HG03025 (cell line): ENCODE results near the gene LONRF2.

ENCODE experiments used
- ATAC-seq: cut with Tn5 transposase; IDR thresholded peaks from one replicate; pipeline ENCODE4 v1.9.1; 2021; ENCODE audit warnings: mild to moderate bottlenecking, moderate library complexity; ENCODE audit not compliant: unreplicated experiment, low FRiP score

LONRF2 gene

DNA sequence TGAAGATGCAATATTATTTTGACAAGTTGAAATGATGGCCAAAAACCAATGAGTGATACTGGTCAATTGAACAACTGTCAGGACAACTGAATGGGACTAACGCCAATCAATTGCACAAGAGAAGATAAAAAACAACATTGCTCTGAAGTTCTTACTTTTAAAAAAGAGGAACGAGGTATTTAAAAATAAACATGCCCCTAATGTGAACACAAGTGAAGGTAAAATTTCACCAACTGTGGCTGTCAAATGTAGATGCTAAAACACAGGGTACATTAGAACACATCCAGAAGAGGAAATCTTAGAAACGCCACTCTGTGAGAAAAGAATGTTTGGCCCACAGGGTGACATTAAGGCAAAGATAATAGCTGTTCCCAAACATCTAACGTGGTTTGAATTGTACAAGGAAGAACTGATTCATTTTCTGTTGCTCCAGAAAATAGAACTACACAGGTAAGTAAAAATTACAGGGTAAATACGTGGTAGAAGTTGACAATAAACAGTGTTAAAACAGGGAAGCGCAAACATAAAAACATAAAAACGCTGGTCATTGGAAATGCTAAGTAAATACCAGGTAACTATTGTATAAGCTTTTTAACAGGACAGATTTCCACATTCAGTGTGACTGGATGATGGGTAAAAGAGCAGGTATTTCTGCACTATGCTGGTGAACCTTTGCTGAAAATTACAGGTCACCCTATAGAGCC is 20.3 kb downstream of the LONRF2 start:
- no peak for ATAC-seq

DNA sequence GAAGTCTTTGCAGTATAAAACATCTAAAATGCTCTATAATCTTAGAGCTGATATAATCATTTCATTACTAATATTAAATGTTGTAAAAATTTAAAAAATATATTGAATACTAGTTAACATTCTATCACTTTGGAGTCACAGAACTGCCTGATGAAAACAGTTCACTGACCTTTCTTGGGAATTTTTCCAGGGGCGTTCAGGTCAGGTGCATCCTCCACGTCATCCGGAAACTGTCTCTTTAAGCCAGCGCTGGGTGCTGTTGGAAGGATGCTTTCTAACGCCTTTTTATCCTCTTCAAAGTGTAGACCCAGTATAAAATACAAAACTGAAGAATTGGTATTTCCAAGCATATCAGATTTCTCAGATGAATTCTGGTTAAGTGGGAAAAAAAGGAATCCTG is 22.8 kb downstream of the LONRF2 start:
- no peak for ATAC-seq

DNA sequence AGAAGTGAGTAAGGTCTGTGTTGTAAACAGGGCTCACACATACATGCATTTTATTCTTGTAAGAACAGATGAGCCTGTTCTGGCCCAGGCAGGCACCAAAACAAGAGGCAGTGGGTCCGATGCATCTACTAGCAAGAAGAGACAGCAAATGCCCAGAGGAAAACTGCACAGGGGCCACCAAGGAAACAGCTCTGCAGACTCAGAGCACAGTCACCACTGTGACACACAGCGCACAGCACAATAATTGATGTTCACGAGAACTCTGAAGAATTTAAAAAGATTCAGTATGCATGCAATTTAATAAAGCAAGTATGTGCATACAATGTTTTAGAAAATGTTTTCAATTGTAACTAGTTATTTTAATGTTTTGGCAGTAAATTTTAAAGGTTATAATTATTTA is 24.8 kb downstream of the LONRF2 start:
- no peak for ATAC-seq

DNA sequence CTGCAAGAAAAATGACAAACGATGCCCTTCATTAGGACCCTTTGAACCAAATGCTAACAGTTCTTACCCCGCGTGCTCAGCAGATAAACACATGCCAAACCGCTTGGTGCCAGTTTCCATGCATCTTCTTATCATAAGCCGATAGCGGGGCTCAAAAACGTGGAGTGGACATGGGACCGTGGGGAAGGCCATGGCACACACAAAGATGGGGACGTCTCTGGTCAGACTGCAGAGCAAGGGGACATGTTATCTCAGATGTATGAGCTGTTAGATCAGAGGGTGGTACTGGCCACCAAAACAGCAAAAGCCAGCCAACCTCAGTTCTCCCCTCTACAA is 28.2 kb downstream of the LONRF2 start:
- no peak for ATAC-seq

- ATAC-seq = no peak
These were observed 28.8 kb downstream of the LONRF2 start for GRCh38 chr2:100293341-100294161.

DNA sequence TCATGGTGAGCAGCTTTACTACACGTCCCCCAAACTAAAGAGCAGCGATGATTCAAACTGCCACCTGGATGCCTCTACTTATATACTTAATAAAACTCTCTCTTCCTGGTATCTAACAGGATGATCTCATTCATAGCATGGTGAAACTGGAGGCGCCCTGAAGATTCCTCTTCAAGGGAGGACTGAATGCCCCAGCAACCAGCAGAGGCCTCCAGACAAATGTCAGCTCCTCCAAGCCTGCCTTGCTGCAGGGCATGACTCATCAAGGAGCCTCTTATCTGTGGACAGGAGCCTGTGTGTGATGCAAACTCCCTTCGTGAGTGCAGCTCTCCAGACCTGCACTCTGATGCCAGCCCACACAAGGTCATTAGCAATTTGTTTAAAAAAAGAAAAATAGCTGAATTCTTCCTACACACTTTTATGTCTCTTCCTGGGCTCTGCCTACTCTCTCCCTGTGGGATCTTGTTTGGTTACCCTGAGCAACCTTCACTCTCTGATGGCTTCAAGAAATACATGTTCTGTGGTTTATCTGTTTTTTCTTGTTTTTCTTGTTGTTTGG is 30.2 kb downstream of the LONRF2 start:
- ATAC-seq = no peak

DNA sequence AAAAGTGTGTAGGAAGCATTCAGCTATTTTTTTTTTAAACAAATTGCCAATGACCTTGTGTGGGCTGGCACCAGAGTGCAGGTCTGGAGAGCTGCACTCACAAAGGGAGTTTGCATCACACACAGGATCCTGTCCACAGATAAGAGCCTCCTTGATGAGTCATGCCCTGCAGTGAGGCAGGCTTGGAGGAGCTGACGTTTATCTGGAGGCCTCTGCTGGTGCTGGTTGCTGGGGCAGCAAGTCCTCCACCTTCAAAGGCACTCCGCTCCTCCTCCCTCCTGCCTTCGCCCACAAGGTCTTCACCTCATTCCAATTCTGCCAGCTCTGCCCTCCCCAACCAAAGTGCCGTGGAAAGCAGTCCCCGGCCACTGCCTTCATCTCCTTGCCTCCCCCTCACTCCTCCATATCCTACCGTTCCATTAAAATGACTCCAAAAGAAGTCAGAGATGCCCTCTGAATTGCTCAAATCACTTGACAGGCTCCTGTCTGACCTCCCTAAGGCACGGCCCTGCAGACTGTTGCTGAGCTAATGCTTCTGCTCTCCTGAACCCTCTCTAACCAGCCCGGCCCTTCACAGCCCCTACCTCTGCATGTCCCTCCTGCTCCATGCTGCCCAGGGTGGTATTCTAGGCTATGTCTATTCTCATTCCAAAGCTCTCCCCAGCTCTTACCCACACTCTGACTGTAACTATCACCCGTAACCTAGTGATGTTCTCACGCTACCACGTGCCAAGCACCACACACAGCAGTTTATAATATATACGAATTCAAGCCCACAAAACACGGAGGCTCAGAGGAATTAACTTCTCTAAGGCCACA is 30.9 kb downstream of the LONRF2 start:
- no peak for ATAC-seq

GRCh38 chr2:100290718-100291151 is 31.6 kb downstream of the LONRF2 start:
- ATAC-seq = no peak

GRCh38 chr2:100289020-100289419 is 33.3 kb downstream of the LONRF2 start:
- ATAC-seq = no peak

GRCh38 chr2:100286318-100286717 is 36.0 kb downstream of the LONRF2 start:
- ATAC-seq = no peak

DNA sequence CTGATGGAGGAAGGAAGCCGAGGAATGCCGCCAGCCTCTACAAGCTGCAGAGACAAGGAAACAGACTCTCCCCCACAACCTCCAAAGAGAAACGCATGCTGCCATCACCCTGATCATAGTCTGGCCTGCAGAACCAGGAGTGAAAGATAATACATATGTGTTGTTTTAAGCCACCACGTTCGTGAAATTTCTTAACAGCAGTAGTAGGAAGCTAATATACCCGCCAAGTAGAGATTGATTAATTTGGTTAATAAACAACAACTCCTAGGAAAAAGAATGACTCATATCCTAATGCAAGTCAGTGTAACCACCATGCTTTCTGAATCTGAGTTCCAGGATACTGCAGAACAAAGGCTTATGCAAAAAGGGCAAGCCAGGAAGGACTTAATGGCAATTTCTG is 36.6 kb downstream of the LONRF2 start:
- no peak for ATAC-seq

DNA sequence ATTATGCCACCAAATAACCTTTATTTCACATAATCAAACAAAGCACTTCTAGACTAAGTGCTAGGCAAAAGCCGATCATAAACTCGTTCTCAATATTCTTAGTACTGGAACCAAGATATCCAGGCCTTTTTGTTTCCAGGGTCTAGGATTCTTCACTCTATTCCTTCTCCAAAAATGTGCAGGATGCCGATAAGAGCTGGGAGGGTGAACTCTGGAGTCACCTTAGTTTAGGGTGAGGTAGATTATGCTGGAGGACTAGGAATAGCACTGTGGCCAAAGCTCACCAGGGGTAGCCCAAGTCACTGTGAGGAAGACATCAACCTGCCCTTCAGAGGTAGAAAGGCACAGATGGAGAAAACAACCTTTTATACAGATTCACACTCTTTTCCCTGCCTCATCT is 37.3 kb downstream of the LONRF2 start:
- no peak for ATAC-seq

- ATAC-seq = no peak
These were observed 38.4 kb downstream of the LONRF2 start for GRCh38 chr2:100283724-100284501.

GRCh38 chr2:100281521-100282438 is 40.5 kb downstream of the LONRF2 start:
- no peak for ATAC-seq

GRCh38 chr2:100279586-100280534 is 42.4 kb downstream of the LONRF2 start:
- no peak for ATAC-seq

- no peak for ATAC-seq
These were observed 43.3 kb downstream of the LONRF2 start for GRCh38 chr2:100278986-100279385.

GRCh38 chr2:100278501-100278900 is 43.8 kb downstream of the LONRF2 start:
- no peak for ATAC-seq
